ENCODE data around the gene COLGALT1. TPM values are rescaled to one million over a fixed set of nuclear protein-coding genes. Genes with fewer than 3 reads are reported as not detected.
"Not testable (repeated sequence)": the region's sequence is repeated elsewhere in the genome, so short reads cannot be mapped to it uniquely, and the experiment has no call there.

The COLGALT1 gene
- polyA plus RNA-seq, 1 donor = 82.0 TPM

DNA sequence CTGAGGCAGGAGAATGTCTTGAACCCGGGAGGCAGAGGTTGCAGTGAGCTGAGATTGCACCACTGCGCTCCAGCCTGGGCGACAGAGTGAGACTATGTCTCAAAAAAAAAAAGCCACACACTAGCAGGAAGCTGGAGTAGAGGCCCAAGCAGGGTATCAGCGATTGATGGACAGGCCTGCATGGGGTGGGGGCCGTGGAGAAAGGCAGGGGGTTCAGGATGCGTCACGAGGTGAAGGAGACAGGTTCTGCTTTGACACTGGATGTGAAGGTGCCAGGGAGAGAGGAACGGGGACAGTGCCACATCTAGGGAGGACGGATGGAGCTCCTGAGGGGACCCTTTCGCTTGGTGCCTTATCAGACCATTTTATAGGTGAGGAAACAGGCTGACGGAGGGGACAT is 7.1 kb downstream of the COLGALT1 start:
- DNase-seq = no peak

DNA sequence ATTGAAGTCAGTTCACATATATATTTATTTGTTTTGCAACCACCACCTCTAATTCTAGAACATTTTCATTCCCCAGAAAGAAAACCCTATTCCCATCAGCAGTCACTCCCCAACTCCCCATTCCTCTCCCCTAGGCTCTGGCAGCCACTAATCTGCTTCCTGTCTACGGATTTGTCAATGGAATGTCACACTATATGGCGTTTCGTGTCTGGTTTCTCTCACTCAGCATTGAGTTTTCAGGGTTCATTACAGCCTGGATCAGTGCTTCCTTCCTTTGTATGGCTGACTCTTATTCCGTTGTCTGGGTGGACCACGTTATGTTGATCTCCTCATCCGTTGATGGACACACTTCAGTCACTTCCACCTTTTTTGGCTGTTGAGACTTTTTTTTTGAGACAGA is 9.3 kb downstream of the COLGALT1 start:
- no peak for DNase-seq

DNA sequence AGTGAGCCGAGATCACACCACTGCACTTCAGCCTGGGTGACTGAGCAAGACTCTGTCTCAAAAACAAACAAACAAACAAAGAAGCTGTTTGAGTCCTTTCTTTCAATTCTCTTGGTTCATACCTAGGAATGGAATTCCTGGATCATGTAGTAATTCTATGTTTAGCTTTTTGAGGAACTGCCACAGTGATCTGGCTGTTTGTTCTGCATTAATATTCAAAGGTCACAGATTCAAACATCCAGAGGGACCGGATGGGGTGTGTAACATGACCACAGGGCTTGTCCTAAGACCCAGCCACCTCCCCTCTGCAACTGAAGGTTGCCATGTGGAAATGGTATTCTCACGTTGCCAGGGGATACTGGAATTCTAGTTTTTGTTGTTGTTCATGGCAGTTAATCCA is 10.2 kb downstream of the COLGALT1 start:
- DNase-seq = no peak

DNA sequence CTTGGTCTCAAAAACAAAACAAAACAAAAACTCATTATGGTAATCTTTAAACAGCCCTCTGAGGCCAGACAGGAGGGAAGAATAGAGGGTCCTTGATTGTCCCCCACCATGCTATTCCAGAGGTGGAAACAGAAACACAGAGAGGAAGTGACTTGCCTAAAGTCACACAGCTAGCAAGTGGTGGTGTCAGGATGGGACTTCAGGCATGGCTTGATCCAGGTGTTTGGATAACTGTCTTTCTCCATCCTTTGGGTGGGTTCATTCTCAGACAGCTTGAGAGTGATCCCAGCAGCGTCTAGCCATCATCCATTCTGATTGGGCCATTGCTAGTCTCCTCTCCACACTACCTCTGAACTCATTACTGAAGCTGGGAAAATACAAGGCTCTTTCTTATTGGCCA is 12.5 kb downstream of the COLGALT1 start:
- DNase-seq = no peak

DNA sequence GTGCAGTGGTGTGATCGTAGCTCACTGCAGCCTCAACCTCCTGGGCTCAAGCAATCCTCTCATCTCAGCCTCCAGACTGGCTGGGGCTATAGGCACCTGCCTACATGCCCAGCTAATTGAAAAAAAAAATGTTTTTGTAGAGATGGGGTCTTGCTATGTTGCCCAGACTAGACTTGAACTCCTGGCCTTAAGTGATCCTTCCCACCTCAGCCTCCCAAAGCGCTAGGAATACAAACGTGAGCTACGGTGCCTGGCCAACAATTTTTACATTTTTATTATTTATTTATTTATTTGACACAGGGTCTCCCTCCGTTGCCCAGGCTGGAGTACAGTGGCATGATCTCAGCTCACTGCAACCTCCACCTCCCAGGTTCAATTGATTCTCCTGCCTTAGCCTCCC is 14.8 kb downstream of the COLGALT1 start:
- DNase-seq = not testable (repeated sequence)

DNA sequence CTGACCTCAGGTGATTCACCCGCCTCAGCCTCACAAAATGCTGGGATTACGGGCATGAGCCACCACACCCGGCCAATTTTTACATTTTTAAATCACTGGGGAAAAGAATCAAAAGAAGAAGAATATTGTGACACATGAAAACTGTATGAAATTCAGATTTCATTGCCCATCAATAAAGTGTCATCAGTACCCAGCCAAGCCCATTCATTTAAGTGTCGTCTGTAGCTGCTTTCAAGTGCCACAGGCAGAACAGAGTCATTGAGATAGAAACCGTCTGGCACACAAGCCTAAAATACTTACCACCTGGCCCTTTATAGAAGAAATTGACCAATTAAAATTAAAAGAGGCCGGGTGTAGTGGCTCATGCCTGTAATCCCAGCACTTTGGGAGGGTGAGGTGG is 15.3 kb downstream of the COLGALT1 start:
- DNase-seq = no peak

DNA sequence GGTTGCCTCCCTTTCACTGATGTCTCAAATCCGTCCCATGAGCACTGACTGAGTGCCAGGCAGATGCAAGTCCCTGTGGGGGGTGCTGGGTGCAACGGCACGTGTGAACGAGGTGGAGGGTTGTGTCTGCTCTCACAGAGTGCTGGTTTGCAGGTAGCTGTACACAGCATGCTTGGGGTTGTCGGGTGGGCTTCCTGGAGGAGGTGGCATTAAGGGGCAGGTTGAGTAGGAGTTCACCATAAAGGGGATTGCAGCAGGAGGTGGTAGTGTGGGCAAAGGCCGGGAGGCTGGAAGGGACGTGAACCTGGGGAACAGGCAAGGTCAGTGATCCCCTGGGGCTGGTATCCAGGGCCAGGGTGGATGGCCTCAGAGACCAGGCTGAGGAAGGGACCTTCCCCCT is 17.2 kb downstream of the COLGALT1 start:
- DNase-seq = no peak

DNA sequence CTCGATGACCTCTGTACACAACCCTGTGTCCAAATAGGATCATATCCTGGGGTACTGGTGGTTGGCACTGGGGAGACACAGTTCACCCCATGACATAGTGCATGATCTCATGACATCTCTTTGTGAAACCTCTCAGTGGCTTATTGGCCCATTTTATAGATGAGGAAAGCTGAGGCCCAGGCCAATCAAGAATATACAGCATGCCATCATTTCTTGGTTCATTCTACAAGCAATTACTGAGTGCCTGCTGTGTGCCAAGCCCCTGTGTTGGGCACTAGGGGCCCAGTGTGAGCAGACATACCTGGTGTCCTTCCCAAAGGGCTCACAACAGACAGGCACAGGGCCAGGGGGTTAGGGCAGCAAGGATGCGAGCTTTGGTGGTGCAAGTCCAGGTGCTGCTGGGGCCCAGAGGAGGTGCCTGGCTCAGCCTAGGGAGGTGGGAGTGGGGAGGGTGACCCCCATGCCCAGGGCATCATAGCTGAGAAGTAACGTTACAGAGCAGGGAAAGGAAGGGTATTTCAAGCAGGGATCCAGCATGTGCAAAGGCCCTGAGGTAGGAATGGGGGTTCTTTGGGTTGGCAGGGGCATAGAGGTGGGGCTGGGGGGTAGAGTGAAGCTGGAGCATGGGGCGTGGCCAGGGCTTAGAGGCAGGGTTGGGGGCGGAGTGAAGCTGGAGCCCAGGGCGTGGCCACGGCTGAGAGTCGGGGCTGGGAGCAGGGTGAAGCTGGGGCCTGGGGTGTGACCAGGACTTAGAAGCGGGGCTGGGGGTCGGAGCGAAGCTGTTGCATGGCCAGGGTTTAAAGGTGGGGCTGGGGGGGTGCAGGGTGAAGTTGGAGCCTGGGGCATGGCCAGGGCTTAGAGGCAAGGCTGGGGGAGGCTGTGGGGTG is 20.7 kb downstream of the COLGALT1 start:
- DNase-seq = no peak

DNA sequence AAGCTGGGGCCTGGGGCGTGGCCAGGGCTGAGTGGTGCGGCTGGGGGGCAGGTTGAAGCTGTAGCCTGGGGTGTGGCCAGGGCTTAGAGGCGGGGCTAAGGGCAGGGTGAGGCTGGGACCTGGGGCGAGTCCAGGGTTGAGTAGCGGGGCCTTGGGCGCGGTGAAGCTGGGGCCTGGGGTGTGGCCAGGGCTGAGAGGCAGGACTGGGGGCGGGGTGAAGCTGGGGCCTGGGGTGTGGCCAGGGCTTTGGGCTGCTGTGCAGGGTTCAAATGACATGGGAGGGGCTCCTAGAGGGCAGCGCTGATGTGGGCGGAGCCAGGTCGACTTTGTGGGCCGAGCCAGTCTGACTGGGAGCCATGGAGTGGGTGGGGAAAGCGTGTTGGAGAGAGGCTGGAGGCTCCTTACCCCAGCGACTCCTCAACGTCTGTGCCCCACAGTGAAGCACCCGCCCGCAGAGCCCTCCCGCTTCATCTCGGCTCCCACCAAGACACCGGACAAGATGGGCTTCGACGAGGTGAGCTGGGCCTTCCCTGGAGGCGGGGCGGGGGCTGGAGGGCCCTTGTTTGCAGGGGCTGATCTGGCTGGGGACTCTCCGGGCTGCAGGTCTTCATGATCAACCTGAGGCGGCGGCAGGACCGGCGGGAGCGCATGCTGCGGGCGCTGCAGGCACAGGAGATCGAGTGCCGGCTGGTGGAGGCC is 21.5 kb downstream of the COLGALT1 start:
- no peak for DNase-seq

DNA sequence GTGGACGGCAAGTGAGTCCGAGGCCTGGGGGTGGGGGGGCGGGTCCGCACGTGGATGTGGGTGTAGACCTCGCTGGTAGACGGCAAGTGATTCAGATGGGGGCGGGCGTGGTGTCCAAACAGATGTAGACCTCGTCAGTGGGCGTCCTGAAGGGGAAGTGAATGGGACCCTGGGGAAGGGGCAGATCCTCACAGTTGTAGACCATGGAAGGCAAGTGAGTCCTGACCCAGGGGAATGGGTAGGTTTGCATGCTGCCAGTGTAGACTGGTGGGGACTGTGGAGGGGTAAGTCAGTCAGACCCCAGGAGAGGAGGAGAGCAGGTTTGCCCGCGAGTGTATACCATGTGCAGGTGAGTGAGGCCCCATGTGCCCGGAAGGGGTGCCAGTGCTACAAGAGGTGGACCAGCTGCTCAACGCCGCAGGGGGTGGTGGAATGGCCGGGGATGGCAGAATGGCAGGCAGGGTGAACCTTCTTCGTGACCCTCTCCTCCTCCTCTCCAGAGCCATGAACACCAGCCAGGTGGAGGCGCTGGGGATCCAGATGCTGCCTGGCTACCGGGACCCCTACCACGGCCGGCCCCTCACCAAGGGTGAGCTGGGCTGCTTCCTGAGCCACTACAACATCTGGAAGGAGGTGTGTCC is 22.1 kb downstream of the COLGALT1 start:
- DNase-seq = no peak

DNA sequence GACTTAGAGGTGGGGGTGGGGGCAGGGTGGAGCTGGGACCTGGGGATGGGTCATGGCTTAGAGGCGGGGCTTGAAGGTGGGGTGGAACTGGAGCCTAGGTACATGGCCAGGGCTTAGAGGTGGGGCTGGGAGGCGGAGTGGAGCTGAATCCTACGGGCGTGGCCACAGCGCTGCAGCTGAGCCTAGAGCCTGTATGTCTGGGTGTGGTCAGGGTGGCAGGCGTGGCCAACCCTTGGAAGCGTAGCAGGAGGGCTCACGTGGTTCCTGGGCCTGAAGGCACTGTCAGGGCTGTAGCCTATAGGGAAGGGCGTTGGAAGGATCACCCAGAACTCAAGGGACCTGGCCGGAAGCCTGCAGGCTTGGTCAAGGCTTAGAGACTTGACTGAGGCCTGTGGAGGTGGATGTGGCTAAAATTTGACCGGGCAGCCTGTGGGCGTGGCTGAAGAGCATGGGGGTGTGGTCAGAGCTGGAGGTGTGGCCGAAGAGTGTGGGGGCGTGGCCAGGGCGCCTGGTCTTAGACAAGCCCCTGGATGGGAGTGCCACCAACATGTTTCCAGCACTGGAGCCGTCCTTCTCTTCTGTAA is 24.3 kb downstream of the COLGALT1 start:
- peak; percentile 54 for DNase-seq

DNA sequence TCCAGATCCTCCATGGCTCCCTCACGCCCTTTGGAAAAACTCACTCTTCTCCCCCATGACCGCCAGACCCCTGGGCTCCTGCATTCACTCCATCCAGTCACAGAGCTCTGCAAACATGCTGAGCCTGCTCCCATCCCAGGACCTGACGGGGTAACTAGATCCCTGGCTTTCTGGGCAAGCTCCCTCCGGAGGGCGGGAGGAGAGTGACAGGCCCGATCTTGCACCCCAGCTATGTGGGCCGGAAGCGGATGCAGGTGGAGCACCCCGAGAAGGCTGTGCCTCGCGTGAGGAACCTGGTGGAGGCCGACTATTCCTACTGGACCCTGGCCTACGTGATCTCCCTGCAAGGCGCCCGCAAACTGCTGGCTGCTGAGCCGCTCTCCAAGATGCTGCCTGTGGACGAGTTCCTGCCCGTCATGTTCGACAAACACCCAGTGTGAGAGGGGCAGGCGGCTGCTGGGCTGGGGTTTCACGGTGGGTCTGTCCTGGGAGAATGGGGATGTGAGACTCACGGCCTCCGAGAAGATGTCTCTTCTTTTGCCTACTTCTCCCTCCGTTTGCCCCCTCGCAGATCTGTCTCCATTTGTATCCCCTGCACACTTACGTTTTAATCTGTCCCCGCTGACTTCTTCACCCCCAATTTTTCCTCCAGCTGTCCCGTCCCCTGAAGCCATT is 25.2 kb downstream of the COLGALT1 start:
- DNase-seq = no peak

DNA sequence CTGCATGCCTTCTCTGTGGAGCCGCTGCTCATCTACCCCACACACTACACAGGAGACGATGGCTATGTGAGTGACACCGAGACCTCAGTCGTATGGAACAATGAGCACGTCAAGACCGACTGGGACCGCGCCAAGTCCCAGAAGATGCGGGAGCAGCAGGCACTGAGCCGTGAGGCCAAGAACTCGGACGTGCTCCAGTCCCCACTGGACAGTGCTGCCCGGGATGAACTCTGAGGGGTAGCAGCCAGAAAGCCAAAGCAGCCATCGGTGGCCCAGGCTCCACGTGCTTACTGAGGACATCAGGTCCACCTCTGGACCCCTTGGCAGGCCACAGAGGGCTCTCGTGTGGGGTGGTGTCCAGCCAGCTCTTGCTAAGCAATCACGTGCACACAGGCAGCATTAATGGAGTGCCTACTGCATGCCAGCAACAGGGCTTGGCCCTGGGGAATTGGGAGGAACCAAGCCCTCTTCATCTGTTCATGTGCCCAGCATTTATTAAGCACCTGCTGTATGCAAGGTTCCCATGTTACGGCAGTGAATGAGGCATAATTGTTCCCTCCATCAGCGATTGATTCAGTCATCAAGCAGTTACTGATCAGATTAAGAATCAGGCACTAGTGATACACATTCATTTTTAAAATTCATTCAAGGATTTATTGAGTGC is 25.9 kb downstream of the COLGALT1 start:
- no peak for DNase-seq

DNA sequence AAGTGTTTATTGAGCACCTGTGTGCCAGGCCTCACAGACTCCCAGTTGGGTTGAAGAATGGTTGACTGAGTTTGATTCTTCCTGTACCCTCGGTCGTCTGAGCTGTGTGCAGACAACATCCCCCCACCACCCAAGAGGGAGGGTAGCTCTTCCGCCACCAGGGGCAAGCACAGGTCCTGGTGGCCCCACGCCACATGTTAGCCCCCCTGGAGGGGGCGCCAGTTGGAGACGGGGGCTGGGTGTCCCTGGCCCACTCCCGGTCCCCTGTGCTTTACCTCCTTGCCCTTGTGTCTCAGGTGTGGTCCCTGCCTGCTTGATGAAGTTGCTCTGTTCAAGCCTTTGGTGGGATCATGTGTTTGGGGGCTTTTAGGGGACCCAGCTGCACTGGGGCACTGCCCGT is 27.2 kb downstream of the COLGALT1 start:
- no peak for DNase-seq

DNA sequence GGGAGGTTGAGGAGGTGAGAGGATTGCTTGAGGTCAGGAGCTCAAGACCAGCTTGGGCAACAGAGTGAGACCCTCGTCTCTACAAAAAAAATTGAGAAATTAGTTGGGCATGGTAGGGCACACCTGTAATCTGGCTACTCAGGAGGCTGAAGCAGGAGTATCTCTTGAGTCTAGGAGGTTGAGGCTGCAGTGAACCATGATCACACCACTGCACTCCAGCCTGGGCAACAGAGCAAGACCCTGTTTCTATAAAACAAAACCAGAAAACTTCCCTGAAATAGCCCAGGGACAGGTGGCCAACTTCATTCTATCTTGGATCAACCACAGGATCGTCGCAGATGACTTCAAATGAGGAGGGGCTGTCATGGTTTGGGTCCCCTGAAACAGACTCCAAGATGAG is 28.7 kb downstream of the COLGALT1 start:
- DNase-seq = no peak

DNA sequence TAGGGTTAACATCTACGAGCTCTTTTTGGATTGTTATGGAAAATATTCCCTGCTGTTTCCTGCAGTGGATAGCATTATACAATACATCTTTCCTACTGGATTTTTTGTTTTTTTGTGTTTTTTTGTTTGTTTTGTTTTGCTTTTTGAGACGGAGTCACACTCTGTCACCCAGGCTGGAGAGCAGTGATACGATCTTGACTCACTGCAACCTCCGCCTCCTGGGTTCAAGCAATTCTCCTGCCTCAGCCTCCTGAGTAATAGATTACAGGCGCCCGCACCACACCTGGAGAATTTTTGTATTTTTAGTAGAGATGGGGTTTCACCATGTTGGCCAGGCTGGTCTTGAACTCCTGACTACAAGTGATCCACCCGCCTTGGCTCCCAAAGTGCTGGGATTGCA is 29.9 kb downstream of the COLGALT1 start:
- not testable (repeated sequence) for DNase-seq

DNA sequence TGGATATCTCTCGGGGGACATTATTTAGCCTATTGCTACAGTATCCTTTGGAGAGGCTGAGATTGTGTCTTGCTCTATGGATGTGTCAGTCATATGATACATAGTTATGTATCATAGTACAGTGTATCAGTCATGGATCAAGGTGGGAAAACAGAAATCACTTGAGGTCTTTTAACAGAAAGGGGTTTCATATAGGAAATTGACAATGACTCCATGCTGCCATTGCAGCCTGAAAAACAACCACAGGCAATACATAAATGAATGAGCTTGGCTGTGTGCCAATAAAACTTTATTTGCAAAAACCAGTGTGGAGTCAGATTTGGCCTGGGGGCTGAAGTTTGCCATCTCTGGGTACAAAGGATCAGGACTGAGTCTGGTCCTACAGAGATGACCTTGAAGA is 35.4 kb downstream of the COLGALT1 start:
- no peak for DNase-seq

DNA sequence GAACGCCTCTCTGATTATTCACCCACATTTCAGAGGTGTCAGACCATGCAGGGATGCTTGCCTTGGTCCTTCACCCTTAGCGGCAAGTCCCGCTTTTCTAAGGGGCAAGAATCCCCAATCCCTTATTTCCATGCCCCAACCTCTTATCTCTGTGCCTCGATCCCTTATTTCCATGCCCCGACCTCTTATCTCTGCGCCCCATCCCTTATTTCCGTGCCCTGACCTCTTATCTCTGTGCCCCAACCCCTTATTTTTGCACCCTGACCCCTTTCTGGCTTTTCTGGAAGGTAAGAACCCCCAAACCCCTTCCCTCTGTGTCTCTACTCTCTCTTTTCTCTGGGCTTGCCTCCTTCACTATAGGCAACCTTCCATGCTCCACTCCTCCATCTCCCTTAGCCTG is 38.8 kb downstream of the COLGALT1 start:
- not testable (repeated sequence) for DNase-seq

DNA sequence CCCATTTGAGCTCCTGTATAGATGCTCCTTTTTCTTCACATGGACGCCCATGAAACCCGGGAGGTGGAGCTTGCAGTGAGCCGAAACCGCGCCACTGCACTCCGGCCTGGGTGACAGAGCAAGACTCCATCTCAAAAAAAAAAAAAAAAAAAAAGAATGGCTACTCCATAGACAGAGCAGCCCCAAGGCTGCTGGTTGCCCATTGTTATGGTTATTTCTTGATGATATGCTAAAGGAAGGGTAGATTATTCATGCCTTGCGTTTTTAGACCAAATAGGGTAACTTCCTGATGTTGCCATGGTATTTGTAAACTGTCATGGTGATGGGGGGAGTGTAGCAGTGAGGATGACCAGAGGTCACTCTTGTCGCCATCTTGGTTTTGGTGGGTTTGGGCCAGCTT is 42.6 kb downstream of the COLGALT1 start:
- DNase-seq = not testable (repeated sequence)

DNA sequence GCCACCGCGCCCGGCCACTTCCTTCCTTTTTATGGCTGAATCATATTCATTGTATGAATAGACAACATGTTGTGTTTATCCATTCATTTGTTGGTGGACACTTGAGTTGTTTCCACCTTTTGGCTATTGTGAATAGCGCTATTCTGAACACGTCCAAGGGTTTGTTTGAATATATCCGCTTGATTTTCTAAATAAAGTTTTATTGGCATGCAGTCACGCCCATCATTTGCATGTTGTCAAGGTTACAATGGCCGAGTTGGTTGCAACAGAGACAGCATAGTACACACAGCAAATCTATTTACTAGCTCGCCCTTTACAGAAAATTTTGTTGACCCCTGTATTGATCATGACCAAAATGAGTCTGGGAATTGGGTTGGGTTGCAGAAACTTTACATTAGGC is 43.5 kb downstream of the COLGALT1 start:
- DNase-seq = no peak

DNA sequence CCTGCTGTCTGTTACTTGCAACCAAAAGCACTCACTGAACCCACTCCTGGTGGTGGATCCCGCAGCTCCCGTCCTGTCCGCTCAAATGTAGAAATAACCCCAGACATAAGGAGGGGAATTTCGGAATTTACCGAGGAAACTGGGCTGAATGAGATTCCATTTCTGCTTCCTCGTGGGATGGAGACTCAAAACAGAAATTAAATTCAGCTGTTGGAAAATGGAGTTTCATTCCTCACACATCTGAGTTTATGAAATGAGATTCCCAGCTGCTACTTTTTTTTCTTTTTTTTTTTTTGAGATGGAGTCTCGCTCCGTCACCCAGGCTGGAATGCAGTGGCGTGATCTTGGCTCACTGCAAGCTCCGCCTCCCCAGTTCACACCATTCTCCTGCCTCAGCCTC is 44.3 kb downstream of the COLGALT1 start:
- DNase-seq = no peak

DNA sequence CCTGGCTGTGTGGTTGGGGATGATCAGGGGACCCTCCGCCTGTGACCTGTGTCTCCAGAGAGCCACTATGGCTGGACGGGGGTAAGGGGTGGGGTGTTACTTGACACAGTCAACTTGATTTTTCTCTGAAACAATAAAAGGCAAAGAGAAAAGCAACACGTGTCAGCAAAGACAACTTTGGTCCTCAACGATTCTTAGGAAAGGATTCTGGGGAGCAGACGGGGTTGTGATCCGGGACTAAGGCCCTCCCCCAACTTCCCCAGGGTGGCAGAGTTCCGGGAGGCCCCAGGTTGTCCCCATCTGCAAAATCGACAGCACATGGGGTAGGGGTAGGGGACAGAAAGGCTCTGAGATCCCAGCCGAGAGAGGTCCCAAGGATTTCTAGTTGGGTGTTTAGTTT is 46.2 kb downstream of the COLGALT1 start:
- no peak for DNase-seq

Data from hindlimb muscle (tissue), 1 donor.